GM13976 (cell line): ENCODE data around the gene GLCE.
"Not testable (repeated sequence)": the region's sequence is repeated elsewhere in the genome, so short reads cannot be mapped to it uniquely, and the experiment has no call there.

Experiments used
- DNase-seq: peaks from one replicate; pipeline ENCODE4 v3.0.0; 2012; ENCODE audit warnings: low spot score
- CTCF ChIP-seq: IDR thresholded peaks from 2 replicates; pipeline ENCODE4 v1.5.1; 2012; ENCODE audit warnings: borderline replicate concordance, mild to moderate bottlenecking; ENCODE audit not compliant: insufficient read depth; ENCODE audit errors: extremely low read depth, missing control alignments, control extremely low read depth
- in situ Hi-C: fragments of 300-500 bp; cut with MboI; formaldehyde crosslinking; loops from one replicate; pipeline ENCODE4 v1.12.0; 2022; ENCODE audit warnings: low sequenced_read_pairs, mixed read lengths, inconsistent platforms; ENCODE audit not compliant: unreplicated experiment

The GLCE gene

DNA sequence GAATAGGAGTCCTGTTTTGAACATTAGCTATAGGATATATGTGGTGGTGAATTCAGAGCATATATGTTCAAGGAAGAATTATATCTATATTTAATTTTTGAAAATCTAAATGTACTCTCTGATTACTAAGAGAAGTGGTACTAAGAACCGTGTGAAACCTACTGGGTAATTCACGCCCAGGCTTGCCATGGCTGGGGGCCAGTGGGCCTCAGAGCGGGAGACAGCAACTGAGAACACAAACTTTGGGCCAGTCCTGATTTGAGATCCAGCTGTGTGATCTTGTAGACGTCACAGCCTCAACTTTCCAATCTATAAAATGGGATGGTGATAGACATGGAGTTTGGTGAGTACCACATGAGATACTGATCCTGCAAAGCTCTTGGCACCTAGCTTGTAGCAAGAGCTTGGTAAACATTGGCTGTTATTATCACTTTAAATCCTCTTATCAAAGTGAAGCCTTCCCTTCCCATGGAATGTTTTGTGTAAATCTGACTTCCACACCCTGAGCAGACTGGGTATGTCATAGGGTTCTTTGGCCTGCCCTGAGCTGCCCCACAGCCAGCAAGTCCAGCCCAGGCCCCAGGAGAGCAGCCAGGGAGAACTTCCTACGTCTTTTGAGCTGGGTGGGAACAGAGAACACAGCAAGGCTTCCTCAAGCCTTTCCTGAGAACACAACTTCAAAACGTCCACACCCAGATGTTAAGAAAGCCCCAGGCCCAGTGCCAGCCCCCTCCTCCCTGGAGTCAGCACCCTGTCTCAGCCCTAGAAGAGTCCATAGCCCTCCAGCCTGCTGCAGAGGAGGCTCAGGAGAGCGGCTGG, 130.1 kb downstream of the GLCE start:
- DNase-seq, result no peak
- no peak for TF ChIP-seq CTCF
- in situ Hi-C loops, result no loop called here

DNA sequence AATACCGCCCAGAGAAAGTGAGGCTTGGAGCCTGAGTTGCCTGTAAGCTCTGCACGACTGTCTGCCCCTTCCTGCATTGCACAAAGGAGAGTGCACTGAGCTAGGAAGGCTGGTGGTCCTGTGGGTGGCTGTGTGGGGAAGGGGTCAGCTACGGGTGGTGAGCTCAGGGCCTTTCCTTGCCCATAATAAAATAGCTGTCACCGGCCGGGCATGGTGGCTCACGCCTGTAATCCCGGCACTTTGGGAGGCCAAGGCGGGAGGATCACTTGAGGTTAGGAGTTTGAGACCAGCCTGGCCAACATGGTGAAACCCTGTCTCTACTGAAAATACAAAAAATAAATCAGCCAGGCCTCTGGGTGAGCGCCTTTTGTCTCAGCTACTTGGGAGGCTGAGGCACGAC, 131.2 kb downstream of the GLCE start:
- in situ Hi-C loops, DNase-seq: not testable (repeated sequence)

DNA sequence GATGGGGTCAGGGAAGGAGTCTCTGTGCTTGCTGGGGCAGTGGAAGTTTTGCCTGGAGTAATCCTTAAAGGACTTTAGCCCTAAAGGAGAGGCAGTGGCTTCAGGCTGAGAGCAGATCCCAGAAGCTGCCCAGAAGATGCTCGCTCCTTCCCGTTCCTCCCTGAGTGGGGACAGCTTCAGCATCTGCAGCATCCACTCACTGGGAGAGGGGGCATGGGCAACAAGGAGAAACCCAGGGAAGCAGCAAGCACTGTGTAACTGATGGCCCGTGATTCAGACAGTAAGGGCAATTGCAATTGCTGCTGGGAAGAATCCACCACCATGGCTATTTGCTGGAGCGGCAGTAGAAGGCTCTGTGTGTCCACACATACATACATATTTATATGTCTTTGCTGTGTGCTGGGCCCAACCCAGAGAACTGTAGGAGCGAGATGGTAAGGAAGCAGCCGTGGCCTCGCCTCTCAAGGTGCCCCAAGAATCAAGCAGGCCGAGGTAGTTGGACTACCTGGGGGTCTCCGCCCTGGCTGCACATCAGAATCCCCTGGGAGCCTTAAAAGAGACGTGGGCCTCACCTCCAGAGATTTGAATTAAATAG, 132.5 kb downstream of the GLCE start:
- in situ Hi-C loops, result no loop called here
- no peak for DNase-seq
- TF ChIP-seq CTCF, result no peak

- no peak for TF ChIP-seq CTCF
- in situ Hi-C loops, result no loop called here
- no peak for DNase-seq
Observed at GRCh38 chr15:69293741-69294615, 133.5 kb downstream of the GLCE start.

GRCh38 chr15:69296606-69297005, 136.2 kb downstream of the GLCE start:
- in situ Hi-C loops, result no loop called here
- no peak for DNase-seq
- no peak for TF ChIP-seq CTCF

- in situ Hi-C loops, result no loop called here
- no peak for TF ChIP-seq CTCF
Observed at GRCh38 chr15:69297642-69298353, 137.4 kb downstream of the GLCE start.

More at GRCh38 chr15:69297642-69298353, 137.4 kb downstream of the GLCE start:
- no peak for DNase-seq
